SK-N-MC (cell line): ENCODE results near the gene IAH1.
A peak's percentile ranks its signal among the peaks of the same experiment; 100 is the strongest.

Source experiments
- DNase-seq: peaks from one replicate; pipeline ENCODE4 v3.0.0-alpha.2; 2011; ENCODE audit warnings: low read depth, low spot score
- H3K27ac ChIP-seq: fragments of 200-600 bp; sonication (generic); 2 replicates; pipeline ENCODE4 v1.5.1; 2016; ENCODE audit warnings: mixed run types
- H3K36me3 ChIP-seq: fragments of 200-600 bp; sonication (generic); 2 replicates; pipeline ENCODE4 v1.6.1; 2017; ENCODE audit warnings: antibody characterized with exemption, low read length, mixed read lengths; ENCODE audit not compliant: insufficient read depth
- H3K4me3 ChIP-seq: fragments of 200-600 bp; sonication (generic); 2 replicates; pipeline ENCODE4 v1.5.1; 2016
- H3K9ac ChIP-seq: fragments of 200-600 bp; sonication (generic); 2 replicates; pipeline ENCODE4 v1.8.0; 2017; ENCODE audit warnings: mixed run types, mixed read lengths; ENCODE audit not compliant: insufficient read length
- H3K9me3 ChIP-seq: fragments of 200-600 bp; sonication (generic); 2 replicates; pipeline ENCODE4 v1.6.1; 2017; ENCODE audit warnings: low read depth, mild to moderate bottlenecking, antibody characterized with exemption, low read length, moderate library complexity, mixed read lengths
- EZH2 ChIP-seq: fragments of 200-600 bp; sonication (generic); IDR thresholded peaks from one replicate; pipeline ENCODE4 v1.6.1; 2017; ENCODE audit warnings: antibody characterized with exemption
- FOXP2 ChIP-seq: optimal IDR thresholded peaks from 2 replicates; pipeline ENCODE3; 2011; ENCODE audit warnings: mild to moderate bottlenecking, moderate library complexity; ENCODE audit not compliant: insufficient read depth; ENCODE audit errors: extremely low read length, control extremely low read depth
- POLR2AphosphoS5 ChIP-seq: IDR thresholded peaks from 2 replicates; pipeline ENCODE4 v1.6.1; 2012; ENCODE audit warnings: mild to moderate bottlenecking, low read depth, low read length, borderline replicate concordance

Gene IAH1

GRCh38 chr2:9474361-9475057 lies at the start of gene IAH1:
Gene IAH1, plus strand, starts transcription at chr2:9474551. Its CDS starts 16 bp downstream, at chr2:9474567.
- Histone ChIP-seq H3K4me3 (peak within 1 kb of the TSS; percentile 96), H3K27ac (no peak within 1 kb of the TSS), H3K36me3 (peaks cover 27% of the 10 kb centered on the region), H3K9ac (peak within 1 kb of the TSS; percentile 88), H3K9me3 (no peaks in the 10 kb centered on the region)
- TF ChIP-seq EZH2 (no peak), FOXP2 (no peak), POLR2AphosphoS5 (peak; percentile 41; the same call in 1 of the 2 replicates)
- DNase-seq = no peak

GRCh38 chr2:9428965-9429577 lies 45.3 kb upstream of the IAH1 start:
- no peak for TF ChIP-seq POLR2AphosphoS5
- no peak for TF ChIP-seq FOXP2
- no peak for TF ChIP-seq EZH2
- no peak for DNase-seq
- Histone ChIP-seq H3K4me3 (no peak overlapping the region), H3K36me3 (peaks cover 42% of the 10 kb centered on the region), H3K9ac (no peak overlapping the region), H3K27ac (no peak overlapping the region), H3K9me3 (no peaks in the 10 kb centered on the region)

GRCh38 chr2:9430316-9431293 lies 43.7 kb upstream of the IAH1 start:
- no peaks in the 10 kb centered on the region for H3K9me3 ChIP-seq
- TF ChIP-seq FOXP2 (no peak), EZH2 (no peak), POLR2AphosphoS5 (no peak)
- no peak overlapping the region for H3K9ac ChIP-seq
- H3K36me3 ChIP-seq = peaks cover 51% of the 10 kb centered on the region
- H3K27ac ChIP-seq = no peak overlapping the region
- H3K4me3 ChIP-seq = no peak overlapping the region
- no peak for DNase-seq

GRCh38 chr2:9434489-9434888 lies 39.9 kb upstream of the IAH1 start:
- no peak overlapping the region for H3K9ac ChIP-seq
- DNase-seq = no peak
- H3K9me3 ChIP-seq = no peaks in the 10 kb centered on the region
- no peak overlapping the region for H3K27ac ChIP-seq
- no peak overlapping the region for H3K4me3 ChIP-seq
- H3K36me3 ChIP-seq = peaks cover 79% of the 10 kb centered on the region
- TF ChIP-seq POLR2AphosphoS5 = no peak
- TF ChIP-seq EZH2 = no peak
- TF ChIP-seq FOXP2 = no peak

- TF ChIP-seq EZH2 = no peak
- TF ChIP-seq POLR2AphosphoS5 = no peak
- no peak for TF ChIP-seq FOXP2
- H3K27ac ChIP-seq = no peak overlapping the region
- peaks cover 68% of the 10 kb centered on the region for H3K36me3 ChIP-seq
Measured at GRCh38 chr2:9439536-9439935, 34.8 kb upstream of the IAH1 start.

GRCh38 chr2:9440058-9440727 lies 34.2 kb upstream of the IAH1 start:
- Histone ChIP-seq H3K36me3 (peaks cover 66% of the 10 kb centered on the region), H3K9me3 (no peaks in the 10 kb centered on the region), H3K9ac (no peak overlapping the region), H3K27ac (no peak overlapping the region), H3K4me3 (no peak overlapping the region)
- no peak for DNase-seq
- TF ChIP-seq FOXP2 = no peak
- TF ChIP-seq EZH2 = no peak
- no peak for TF ChIP-seq POLR2AphosphoS5

More at GRCh38 chr2:9439536-9439935, 34.8 kb upstream of the IAH1 start:
- no peak overlapping the region for H3K9ac ChIP-seq
- H3K9me3 ChIP-seq = no peaks in the 10 kb centered on the region
- no peak overlapping the region for H3K4me3 ChIP-seq
- DNase-seq = no peak

GRCh38 chr2:9441556-9441955 lies 32.8 kb upstream of the IAH1 start:
- H3K4me3 ChIP-seq = no peak overlapping the region
- no peak overlapping the region for H3K27ac ChIP-seq
- H3K36me3 ChIP-seq = peaks cover 68% of the 10 kb centered on the region
- DNase-seq = no peak
- TF ChIP-seq EZH2 (no peak), POLR2AphosphoS5 (no peak), FOXP2 (no peak)
- H3K9ac ChIP-seq = no peak overlapping the region
- no peaks in the 10 kb centered on the region for H3K9me3 ChIP-seq
